Measurements from ENCODE around the gene KHDRBS1.
"Not testable (repeated sequence)": the region's sequence is repeated elsewhere in the genome, so short reads cannot be mapped to it uniquely, and the experiment has no call there.

The KHDRBS1 gene

DNA sequence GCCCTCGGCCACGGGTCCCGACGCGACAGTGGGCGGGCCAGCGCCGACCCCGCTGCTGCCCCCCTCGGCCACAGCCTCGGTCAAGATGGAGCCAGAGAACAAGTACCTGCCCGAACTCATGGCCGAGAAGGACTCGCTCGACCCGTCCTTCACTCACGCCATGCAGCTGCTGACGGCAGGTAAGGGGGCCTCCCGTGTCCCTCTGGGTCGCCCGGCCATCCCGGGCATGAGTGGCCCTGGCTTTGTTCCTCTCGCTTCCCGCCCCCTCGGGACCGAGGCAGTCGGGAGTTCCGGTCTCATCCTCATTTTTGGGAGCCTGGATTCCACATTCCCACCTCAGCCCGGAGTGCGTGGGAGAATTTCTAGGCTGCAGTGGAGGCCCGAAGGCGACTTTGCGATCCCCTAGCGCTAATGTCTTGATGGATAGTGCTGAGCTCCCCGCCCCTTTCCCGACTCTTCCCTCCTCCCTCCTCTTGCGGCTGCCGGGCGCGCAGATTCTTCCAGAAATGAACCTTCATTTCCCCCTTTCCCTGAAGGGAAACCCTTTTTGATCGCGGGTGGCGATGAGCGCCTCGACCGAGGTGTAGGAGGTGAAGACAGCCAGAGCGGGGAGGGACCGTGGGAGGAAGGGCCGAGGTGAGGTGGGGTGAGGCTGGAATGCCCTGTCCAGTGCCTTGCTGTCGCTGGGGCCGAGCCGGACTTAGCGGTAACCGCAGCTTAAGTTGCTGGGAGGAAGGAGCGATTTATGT lies 705 bp downstream of the KHDRBS1 start:
- peak; percentile 31 for DNase-seq

DNA sequence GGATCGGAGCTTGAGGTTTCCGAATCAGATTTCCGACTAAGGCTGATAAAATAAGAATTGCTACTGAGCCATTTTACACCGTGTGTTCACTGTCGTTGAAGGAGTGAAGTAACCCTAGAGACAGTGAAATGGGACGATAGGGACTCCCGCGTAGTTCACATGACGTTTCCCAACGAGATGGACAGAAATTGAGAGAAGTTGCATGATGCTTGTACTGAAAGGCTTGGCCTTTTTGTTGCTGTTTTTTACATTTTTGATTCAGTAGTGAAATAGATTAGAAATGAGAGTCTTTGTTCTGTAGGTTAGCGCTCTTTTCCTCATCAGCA lies 1.2 kb downstream of the KHDRBS1 start:
- no peak for DNase-seq

DNA sequence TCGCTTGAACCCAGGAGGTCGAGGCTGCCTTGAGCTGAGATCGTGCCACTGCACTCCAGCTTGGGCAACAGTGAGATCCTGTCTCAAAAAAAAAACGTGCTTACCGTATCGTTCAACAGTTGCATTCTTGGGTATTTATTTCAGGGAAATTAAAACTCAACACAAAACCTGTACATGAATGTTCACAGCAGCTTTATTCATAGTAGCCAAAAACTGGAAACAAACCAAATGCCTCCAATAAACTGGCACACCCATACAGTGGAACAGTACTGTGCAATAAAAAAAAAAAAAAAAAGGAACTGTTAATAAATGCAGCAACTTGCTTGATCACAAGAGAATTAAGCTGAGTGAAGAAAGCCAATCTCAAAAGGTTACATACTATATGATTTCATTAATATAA lies 6.7 kb downstream of the KHDRBS1 start:
- DNase-seq: no peak

DNA sequence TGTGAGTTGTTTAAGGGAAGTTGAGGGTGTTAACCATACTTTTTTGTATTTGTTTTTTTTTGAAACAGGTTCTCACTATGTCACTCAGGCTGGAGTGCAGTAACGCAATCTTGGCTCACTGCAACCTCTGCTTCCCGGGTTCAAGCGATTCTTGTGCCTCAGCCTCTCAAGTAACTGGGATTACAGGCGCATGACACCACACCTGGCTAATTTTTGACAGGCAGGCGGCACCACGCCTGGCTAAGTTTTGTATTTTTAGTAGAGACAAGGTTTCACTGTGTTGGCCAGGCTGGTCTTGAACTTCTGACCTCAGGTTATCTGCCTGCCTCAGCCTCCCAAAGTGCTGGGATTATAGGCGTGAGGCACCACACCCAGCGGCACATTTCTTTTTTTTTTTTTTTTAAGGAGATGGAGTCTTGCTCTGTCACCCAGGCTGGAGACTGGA lies 7.9 kb downstream of the KHDRBS1 start:
- not testable (repeated sequence) for DNase-seq

DNA sequence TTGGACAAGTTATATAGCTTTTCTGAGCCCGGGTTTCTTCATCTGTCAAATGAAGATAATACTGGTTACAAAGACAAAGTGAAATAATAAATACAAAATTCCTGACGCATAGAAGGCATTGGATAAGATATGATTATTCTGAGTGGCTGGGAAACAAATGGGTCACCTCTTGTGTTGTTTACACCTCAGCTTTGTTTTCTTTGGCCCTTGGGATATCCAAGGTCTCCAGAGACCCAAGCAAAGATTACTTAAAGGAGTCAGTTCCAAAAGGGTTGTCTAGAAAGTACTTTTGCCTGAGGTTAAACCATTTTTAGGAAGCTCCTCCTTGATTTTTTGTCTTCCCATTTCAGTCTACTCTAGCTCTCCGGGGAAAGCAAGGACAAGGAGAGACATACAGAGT lies 9.7 kb downstream of the KHDRBS1 start:
- DNase-seq: no peak

DNA sequence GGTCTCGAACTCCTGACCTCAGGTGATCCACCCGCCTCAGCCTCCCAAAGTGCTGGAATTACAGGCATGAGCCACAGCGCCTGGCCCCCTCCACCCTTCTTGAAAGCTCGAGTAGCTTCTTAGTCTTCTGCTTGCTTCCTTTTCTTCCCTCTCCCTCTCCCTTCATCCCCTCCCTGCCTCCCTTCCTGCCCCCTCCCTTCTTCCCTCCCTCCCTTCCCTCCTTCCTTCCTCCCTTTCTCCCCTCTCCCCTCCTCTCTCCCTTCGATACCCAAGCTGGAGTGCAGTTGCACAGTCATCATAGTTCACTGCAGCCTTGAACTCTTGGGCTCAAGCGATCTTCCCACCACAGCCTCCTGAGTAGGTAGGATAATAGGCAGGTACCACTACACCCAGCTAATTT lies 11.8 kb downstream of the KHDRBS1 start:
- no peak for DNase-seq

DNA sequence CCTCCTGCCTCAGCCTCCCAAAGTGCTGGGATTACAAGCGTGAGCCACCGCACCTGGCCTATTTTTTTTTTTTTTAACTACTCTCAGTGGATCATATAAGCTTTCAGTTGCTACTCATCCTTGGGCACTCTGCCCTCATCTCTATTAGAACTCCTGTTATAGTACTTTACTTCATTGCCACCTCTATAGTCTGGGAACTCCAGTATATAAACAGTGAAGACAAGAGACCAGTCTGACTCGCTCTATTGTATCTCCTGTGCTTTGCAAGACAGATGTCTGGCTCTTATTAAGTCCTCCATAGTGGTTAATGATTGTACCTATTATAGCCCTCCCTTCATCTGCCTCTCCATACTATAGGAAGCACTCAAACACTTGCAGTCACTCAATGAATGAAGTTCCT lies 15.1 kb downstream of the KHDRBS1 start:
- DNase-seq: no peak

DNA sequence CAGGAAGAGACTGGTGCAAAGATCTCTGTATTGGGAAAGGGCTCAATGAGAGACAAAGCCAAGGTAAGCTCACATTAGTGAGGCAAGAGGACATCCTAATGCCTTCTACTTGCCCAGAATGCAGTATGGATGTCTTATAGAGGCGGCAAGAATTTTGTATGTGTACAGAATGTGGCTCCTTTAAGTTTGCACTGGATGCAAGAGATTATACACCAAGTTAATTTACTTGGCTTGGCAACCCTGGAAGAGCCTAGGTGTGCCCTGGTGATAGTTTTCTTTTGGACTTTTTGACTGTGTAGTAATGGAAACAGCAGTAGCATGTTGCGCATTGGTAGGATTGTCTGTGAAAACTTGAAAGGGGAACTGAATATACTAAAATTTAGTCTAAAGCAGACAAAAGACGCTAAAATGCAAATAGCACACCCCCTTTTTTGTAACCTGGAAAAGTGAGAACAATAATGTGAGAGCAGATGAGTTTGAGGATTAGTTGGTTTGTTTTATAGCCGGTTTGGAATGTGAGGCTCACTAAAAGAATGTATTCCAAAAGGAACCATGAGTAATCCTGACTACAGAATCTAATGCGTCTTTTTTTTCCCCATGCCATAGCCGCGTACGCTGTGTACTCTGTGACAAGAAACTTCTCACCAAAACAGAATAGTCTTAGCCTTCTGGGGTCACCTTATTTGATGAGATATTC lies 18.1 kb downstream of the KHDRBS1 start:
- DNase-seq: no peak

DNA sequence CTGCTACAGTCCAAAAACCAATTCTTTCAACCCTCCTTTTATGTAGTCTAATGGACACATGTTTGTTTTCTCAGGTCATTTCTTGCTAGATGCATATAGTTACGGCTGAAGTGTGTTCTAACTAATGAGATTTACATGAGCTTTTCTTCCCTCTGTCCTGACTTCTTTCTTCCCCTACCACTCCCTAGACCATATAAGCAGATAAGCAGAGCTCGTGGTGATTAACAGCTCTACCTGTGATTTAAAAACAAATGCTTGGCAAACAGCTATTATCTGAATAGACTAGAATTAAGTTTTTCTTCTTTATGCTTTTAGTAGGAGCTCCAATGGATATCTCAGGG lies 18.6 kb downstream of the KHDRBS1 start:
- DNase-seq: no peak

DNA sequence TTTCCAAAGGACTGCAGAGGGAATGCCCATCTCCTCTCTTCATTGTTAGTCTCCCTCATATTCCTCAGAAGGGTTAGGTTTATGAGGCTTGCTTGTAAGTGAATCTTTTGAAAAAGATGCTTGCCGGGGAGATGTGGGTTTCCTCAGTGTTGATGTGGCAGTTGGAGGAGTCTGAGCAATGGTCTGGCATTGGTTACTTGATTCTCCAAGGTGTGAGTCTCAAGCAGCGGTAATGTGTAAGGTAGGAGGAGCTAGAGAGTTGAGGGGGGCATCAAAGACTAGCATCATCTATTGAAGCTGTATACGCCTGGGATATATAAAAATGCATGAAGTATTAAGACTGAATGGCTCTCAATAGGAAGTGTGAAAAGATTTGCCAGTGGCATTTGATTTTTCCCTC lies 21.5 kb downstream of the KHDRBS1 start:
- DNase-seq: no peak

DNA sequence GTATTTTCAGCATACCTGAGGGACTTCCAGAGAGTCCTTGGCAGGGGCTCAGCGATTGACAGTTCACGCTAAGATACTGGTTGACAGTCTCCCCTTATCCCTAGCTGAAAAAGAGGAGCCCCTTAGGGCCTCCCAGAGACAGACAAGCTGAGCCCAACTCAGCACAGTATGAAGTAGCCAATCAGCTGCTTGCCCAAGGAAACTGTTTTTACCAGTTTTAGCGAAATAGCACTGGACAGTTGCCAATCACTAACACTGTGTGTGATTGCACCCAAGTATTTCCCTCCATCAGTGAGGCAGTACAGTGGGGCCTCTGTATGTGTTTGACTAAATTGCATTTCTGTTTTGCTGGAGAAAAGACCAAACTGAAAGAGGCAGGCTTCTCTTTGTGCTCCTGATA lies 27.0 kb downstream of the KHDRBS1 start:
- no peak for DNase-seq

DNA sequence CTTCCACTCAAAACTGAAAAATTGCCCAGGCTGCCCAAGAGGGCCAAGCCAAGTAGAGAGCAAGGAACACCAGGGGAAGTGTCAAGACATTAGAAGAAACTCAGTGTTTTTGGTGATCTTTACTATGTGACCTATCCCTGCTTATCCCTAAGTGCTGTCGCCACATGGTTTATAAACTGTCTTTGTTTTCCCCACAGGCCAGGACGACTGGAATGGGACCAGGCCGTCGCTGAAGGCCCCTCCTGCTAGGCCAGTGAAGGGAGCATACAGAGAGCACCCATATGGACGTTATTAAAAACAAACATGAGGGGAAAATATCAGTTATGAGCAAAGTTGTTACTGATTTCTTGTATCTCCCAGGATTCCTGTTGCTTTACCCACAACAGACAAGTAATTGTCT lies 28.7 kb downstream of the KHDRBS1 start:
- no peak for DNase-seq

DNA sequence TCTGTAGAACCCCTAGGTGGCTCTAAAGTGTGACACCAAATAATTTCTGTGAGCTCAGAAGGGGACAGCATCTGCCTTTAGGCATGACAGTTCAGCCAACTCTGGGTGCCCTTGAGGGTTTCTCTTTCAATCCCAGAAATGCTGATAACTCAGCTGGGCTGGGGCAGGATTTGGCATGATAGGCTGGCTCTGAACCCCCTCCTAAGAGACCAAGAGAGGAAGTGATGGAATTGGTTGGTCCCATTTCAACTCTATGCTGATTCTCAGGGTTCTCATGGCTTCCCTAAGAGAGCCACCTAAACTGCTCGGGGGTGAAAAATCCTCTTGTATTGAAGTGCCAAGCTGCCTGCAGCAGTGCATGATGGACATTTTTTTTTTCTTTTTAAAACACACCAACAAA lies 30.6 kb downstream of the KHDRBS1 start:
- no peak for DNase-seq

DNA sequence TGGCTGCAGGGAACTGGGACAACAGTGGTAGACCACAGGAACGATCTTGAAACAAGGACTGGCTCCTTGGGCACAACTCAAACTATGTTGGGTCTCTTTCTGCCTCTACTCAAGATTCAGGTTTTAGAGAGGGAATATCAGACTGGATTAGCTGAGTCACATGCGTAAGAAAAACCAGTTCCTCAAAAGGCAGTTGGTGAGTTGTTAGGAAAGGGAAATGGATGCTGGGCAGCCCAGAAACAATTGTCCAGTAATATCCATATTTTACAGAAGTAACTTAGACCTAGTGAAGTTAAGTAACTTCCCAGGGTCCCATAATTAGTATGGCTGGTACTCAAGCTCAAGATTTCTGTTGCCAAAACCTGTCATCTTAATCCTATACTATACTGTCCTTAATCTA lies 32.1 kb downstream of the KHDRBS1 start:
- DNase-seq: no peak

DNA sequence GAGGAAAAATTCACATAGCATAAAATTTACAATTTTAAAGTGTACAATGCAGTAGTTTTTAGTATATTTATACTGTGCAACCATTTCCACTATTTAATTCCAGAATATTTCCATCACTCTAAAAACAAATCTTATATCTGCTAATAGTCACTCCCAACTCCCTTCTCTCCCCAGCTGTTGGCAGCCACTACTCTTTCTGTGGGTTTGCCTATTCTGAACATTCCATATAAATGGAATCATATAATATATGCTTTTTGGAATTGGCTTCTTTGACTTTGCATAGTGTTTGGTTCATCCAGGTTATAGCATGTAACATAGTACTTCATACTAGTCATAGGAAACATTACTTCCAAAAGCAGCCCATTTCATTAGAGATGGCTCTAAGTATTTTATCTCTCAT lies 34.0 kb downstream of the KHDRBS1 start:
- DNase-seq: no peak

DNA sequence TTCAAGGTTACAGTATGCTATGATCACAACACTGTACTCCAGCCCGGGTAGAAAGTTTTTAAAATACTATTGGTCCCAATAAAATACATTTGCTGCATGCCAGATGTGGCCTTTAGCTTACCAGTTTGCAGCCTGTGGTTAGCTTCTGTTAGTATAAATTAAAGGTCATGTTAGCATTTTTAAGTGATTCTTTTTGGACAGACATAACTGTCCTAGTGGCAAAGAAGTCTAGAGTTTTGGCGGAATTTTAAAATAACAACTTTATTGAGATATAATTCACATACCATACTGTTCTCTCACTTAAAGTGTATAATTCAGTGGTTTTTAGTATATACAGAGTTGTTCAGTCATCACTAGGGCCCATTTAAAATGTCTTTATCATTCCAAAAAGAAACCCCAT lies 34.8 kb downstream of the KHDRBS1 start:
- no peak for DNase-seq

DNA sequence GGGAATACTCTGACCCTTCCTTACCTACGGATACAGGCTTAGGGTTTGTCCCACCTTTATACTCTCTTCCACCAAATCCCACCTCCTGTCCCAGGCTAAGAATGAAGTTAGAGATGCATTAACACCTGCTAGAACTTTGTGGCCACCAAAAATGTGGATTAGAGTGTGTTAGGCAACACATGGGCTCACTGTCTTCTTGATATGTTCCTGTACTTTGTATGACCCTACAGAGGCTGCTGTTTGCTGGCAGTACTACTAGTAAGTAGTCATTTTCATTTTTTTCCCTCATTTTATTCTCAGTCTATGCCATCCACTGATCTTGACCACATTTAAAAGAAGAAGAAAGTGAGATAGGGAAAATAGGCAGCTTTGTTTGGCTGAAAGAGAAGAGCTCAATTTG lies 38.0 kb downstream of the KHDRBS1 start:
- DNase-seq: no peak

DNA sequence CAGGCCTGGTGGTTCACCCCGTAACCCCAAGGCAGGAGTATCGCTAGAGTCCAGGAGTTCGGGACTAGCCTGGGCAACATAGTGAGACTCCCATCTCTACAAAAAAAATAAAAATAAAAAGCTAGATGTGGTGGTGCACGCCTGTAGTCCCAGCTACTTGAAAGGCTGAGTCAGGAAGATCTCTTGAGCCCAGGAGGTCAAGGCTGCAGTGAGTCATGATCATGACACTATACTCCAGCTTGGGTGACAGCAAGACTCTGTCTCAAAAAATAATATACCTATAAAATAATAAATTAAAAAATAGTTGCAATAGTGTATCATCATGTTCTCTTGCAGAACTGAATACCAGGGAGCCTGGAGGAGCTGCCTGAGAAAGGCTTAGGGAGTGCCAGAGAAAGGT lies 39.2 kb downstream of the KHDRBS1 start:
- DNase-seq: no peak

DNA sequence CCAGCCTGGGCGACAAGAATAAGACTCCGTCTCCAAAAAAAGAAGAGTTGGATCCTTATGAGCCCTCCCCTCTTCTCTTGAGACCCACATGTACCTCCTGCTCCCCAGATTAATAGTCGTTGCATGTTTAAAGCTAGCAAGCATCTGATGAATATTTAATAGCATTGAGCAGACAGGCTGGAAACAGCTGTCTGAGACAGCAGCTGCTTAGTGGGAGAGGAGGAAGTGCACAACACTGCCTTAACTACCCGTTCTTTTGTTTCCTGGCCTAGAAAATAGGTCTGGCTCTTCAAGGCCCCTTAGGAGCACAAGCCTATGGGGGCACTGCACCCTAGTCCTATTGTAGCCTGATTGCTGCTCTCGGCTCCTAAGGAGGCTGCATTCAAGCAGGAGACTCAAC lies 41.7 kb downstream of the KHDRBS1 start:
- DNase-seq: peak; percentile 22

DNA sequence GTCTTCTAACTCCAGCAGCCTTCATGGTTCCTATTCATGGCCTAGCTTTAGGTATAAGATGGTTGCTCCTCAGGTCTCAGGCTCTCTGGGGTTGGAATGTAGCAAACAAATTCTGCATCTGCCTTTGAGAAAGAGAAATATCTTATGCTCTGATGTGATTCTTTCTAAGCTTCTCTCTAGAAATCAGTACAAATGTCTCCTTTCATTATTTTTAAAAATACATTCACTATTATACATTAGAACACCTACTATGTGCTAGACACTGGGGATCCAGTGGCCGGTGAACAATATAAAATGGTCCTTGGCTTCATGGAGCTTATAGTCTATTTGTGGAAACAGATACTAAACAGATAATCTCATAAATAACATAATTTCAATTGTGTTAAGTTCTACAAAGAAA lies 42.9 kb downstream of the KHDRBS1 start:
- no peak for DNase-seq

DNA sequence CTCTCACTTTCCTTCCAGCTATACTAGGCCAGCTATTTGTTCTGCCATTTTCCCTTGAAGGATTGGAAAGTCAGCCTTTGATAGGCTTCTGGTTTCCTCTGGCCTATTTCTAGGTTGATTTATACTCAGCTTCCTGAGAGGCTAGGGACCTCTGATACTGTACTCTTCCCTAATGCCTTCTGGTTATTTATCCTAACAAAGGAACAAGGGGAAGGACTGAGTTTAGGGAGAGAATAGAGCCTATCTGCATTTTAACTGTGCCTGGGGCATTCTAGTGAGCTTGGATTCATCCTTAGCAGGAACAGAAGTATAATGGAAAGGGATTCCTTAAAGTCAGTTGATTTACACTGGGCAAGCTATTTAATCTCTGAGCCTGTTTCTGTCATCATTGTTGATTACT lies 47.2 kb downstream of the KHDRBS1 start:
- no peak for DNase-seq

DNA sequence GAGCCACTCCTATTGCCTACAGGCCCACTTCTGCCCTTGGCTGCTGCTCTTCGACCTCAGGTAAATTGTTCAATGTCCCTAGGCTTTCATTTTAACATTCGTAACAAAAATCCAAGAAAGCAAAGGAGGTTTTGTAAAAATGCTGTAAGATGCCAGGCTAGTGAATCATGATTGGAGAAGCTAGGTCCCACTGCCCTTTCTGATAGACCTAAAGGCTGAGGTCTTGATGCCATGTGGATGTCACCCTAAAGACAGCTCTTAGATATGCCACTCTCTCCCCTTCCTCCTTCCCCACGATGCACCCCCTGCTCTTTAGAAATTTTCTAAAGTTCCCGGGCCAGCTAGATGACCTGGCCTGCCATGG lies 49.2 kb downstream of the KHDRBS1 start:
- DNase-seq: no peak

DNA sequence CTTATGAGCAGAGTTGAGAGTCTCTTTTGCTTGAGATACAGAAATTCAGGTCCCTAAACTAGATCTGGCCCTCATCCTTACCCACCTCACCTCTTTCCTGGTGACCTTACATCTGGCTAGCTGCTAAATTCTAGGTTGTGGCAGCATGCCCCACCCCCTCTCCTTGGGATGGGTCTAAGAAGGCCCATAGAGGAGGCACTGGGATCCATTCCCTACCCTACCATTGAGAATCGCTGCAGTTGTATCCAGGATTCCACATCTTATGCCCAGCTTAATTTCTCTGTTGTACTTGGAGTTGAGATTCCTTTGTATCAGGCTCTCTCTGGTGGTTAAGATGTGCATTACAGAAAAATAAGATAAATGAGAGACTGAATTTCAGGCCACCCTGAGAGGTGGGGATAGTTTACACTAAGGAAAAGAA lies 49.6 kb downstream of the KHDRBS1 start:
- DNase-seq: peak; percentile 26

DNA sequence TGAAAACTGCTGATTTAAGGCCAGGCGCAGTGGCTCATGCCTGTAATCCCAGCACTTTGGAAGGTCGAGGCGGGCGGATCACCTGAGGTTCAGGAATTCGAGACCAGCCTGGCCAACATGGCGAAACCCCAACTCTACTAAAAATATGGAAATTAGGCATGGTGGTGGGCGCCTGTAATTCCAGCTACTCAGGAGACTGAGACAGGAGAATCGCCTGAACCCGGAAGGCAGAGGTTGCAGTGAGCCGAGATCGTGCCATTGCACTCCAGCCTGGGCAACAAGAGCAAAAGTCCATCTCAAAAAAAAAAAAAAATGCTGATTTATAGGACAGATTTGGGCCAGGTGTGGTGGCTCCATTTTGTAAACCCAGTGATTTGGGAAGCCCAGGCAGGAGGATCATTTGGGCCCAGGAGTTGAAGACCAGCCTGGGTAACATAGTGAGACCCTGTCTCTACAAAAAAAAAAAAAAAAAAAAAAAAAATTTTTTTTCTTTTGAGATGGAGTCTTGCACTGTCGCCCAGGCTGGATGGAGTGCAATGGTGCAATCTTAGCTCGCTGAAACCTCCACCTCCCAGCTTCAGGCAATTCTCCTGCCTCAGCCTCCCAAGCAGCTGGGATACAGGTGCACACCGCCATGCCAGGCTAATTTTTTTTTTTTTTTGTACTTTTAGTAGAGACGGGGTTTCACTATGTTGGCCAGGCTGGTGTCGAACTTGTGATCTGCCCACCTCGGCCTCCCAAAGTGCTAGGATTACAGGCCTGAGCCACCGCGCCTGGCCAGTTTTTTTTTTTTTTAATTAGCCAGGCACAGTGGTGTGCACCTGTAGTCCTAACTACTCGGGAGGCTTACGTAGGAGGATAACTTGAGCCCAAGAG lies 52.2 kb downstream of the KHDRBS1 start:
- DNase-seq: not testable (repeated sequence)

Data from DMS79 (cell line).